ENCODE measurements around the gene VPS13C. TPM values are rescaled to one million over a fixed set of nuclear protein-coding genes. Genes with fewer than 3 reads are reported as not detected.

VPS13C gene
- total RNA-seq, 1 experiment from 2014 or later: 6.5 TPM

DNA sequence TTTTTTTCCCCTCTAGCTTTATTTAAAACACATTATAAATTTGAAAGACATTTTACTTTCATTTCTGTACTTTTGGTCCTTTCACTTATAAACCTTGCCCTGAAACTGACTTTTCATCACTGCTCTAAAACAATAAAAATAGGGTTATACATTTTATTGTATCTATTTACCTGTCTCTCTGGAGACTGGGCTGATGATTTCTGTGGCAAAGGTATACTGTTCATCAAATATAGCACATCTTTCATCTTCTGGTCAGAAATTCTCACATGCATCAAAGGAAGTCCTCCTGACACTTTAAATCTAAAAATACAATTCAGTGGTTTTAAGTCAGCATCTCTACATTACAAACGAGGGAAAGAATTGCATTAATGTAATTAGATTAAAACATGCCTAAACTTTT, 86.1 kb downstream of the VPS13C start:
- no peaks in the 10 kb centered on the region for H3K27me3 ChIP-seq (ENCODE audit: control insufficient read depth, insufficient read depth, low read length)
- H3K4me3 ChIP-seq (ENCODE audit: insufficient read depth, low read depth, low read length): no peak overlapping the region
- no peak for DNase-seq
- H3K36me3 ChIP-seq (replicated peaks; ENCODE audit: control insufficient read depth, insufficient read depth, low read length): no peaks in the 10 kb centered on the region; the same call in 1 of the 2 replicates

- DNase-seq: no peak
- no peaks in the 10 kb centered on the region for H3K27me3 ChIP-seq (ENCODE audit: control insufficient read depth, insufficient read depth, low read length)
Measured at GRCh38 chr15:61951949-61952348, 108.3 kb downstream of the VPS13C start.

GRCh38 chr15:61946778-61947177, 113.5 kb downstream of the VPS13C start:
- Histone ChIP-seq H3K4me3 (ENCODE audit: insufficient read depth, low read depth, low read length) (no peak overlapping the region), H3K36me3 (replicated peaks; ENCODE audit: control insufficient read depth, insufficient read depth, low read length) (no peaks in the 10 kb centered on the region; the same call in 1 of the 2 replicates), H3K27me3 (ENCODE audit: control insufficient read depth, insufficient read depth, low read length) (no peaks in the 10 kb centered on the region)
- DNase-seq: no peak

More at GRCh38 chr15:61951949-61952348, 108.3 kb downstream of the VPS13C start:
- H3K36me3 ChIP-seq (replicated peaks; ENCODE audit: control insufficient read depth, insufficient read depth, low read length): no peaks in the 10 kb centered on the region
- no peak overlapping the region for H3K4me3 ChIP-seq (ENCODE audit: insufficient read depth, low read depth, low read length)

DNA sequence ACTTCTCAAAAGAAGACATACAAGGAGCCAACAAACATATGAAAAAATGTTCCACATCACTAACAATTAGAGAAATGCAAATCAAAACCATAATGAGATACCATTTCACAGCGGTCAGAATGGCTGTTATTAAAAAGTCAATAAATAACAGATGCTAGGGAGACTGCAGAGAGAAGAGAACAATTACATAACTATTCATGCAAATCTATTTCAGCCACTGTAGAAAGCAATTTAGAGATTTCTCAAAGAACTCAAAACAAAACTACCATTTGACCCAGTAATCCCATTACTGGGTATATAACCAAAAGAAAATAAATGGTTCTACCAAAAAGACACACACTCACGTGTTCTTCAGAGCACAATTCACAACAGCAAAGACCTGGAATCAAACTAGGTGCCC, 116.3 kb downstream of the VPS13C start:
- no peaks in the 10 kb centered on the region for H3K27me3 ChIP-seq (ENCODE audit: control insufficient read depth, insufficient read depth, low read length)
- H3K4me3 ChIP-seq (ENCODE audit: insufficient read depth, low read depth, low read length): no peak overlapping the region
- H3K36me3 ChIP-seq (replicated peaks; ENCODE audit: control insufficient read depth, insufficient read depth, low read length): no peaks in the 10 kb centered on the region; the same call in 1 of the 2 replicates
- no peak for DNase-seq

GRCh38 chr15:61938249-61938648, 122.0 kb downstream of the VPS13C start:
- Histone ChIP-seq H3K36me3 (replicated peaks; ENCODE audit: control insufficient read depth, insufficient read depth, low read length) (no peaks in the 10 kb centered on the region), H3K27me3 (ENCODE audit: control insufficient read depth, insufficient read depth, low read length) (no peaks in the 10 kb centered on the region), H3K4me3 (ENCODE audit: insufficient read depth, low read depth, low read length) (no peak overlapping the region)
- DNase-seq: no peak

DNA sequence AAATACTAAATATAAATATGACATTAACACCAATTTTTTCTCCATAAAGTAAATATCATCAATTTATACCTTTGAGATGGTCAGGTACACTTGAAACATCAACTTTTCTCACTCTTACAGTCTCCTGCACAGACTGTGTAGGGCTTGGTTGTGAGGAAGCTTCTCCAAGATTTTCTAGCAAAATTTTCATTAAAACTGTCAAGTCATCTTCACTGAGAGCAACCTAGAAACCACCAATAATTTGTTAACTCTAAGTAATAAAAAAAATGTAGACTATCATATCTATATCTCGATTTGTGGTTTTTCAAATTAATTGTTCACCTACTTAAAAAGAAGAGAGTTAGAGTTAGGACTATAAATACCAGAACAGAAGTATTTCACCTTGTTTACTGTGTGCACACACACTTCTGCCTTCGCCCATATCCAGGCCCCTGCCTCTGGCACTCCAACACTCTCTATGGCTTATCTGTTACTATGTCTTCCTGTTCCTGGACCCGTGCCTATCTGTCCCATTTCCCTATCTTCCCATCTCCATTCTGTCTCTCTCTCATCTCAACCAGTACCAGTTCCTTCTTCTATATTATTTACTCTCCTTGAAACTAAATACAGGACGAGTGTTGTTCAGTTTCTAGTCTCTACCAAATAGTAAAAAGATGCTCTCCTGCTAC, 123.6 kb downstream of the VPS13C start:
- Histone ChIP-seq H3K4me3 (ENCODE audit: insufficient read depth, low read depth, low read length) (no peak overlapping the region), H3K27me3 (ENCODE audit: control insufficient read depth, insufficient read depth, low read length) (no peaks in the 10 kb centered on the region)
- no peak for DNase-seq

DNA sequence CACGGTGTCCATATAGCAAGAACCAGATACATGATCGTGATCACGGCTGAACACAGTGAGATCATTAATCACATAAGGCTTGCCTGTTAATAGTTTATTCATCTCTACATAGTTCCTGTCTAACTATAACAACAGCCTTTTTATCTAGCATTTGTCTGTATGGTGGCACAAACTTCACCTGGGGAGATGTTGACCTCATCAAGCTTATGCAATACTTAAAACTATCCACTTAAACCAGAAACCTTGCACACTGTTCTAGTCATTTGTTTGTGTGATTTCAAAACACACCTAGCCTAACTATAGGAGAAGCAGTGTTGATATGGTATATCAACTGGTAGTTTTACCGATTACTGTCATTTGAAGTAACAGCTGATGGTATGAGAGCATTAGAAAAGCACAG, 124.8 kb downstream of the VPS13C start:
- Histone ChIP-seq H3K36me3 (replicated peaks; ENCODE audit: control insufficient read depth, insufficient read depth, low read length) (no peaks in the 10 kb centered on the region; the same call in 1 of the 2 replicates), H3K4me3 (ENCODE audit: insufficient read depth, low read depth, low read length) (no peak overlapping the region), H3K27me3 (ENCODE audit: control insufficient read depth, insufficient read depth, low read length) (no peaks in the 10 kb centered on the region)
- DNase-seq: no peak

More for the DNA sequence above, 123.6 kb downstream of the VPS13C start:
- no peaks in the 10 kb centered on the region for H3K36me3 ChIP-seq (replicated peaks; ENCODE audit: control insufficient read depth, insufficient read depth, low read length)

- DNase-seq: no peak
- Histone ChIP-seq H3K27me3 (ENCODE audit: control insufficient read depth, insufficient read depth, low read length) (no peaks in the 10 kb centered on the region), H3K4me3 (ENCODE audit: insufficient read depth, low read depth, low read length) (no peak overlapping the region)
Measured at GRCh38 chr15:61929452-61929851, 130.8 kb downstream of the VPS13C start.

GRCh38 chr15:61923173-61923572, 137.1 kb downstream of the VPS13C start:
- no peak for DNase-seq
- Histone ChIP-seq H3K4me3 (ENCODE audit: insufficient read depth, low read depth, low read length) (no peak overlapping the region), H3K36me3 (replicated peaks; ENCODE audit: control insufficient read depth, insufficient read depth, low read length) (no peaks in the 10 kb centered on the region), H3K27me3 (ENCODE audit: control insufficient read depth, insufficient read depth, low read length) (no peaks in the 10 kb centered on the region)

More at GRCh38 chr15:61929452-61929851, 130.8 kb downstream of the VPS13C start:
- no peaks in the 10 kb centered on the region; the same call in 1 of the 2 replicates for H3K36me3 ChIP-seq (replicated peaks; ENCODE audit: control insufficient read depth, insufficient read depth, low read length)

GRCh38 chr15:61921093-61921492, 139.2 kb downstream of the VPS13C start:
- DNase-seq: no peak
- Histone ChIP-seq H3K27me3 (ENCODE audit: control insufficient read depth, insufficient read depth, low read length) (no peaks in the 10 kb centered on the region), H3K4me3 (ENCODE audit: insufficient read depth, low read depth, low read length) (no peak overlapping the region), H3K36me3 (replicated peaks; ENCODE audit: control insufficient read depth, insufficient read depth, low read length) (no peaks in the 10 kb centered on the region; the same call in 1 of the 2 replicates)

DNA sequence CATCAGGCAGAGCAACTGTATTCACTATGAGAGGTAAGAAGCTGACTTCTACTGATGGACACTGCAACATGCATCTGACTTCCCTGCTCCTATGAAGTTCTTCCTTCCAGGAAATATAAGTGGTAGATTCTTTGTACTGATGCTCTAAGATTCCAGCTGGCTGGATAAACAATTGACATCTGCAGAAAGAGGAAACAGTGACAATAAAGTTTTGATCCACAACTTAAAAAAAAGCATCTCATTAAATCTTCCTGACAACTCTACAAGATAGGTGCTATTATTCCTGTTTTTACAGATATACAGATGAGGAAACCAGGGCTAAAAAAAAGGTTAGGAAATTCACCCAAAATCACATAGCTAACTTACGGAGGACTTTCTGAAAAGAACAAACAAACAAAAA, 142.8 kb downstream of the VPS13C start:
- DNase-seq: no peak
- Histone ChIP-seq H3K36me3 (replicated peaks; ENCODE audit: control insufficient read depth, insufficient read depth, low read length) (no peaks in the 10 kb centered on the region; the same call in none of the 2 replicates), H3K4me3 (ENCODE audit: insufficient read depth, low read depth, low read length) (no peak overlapping the region), H3K27me3 (ENCODE audit: control insufficient read depth, insufficient read depth, low read length) (no peaks in the 10 kb centered on the region)

DNA sequence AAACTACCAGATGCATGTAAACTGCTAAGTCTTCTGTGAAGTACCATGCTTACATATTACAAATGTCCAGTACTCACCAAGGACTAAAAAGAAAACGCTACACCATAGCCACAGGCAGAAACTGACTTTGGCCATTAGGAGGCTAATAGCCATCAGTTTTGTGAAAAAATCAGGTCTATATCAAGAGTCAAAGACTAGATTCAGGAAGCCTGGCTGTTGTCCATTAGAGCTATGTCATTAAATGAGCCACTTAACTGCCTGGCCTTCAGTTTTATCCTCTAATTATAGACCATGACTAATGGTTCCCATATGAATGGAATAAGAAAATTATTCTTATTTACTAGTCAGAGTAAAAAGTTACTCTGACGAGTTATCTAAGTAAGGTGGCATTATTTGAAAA, 144.1 kb downstream of the VPS13C start:
- no peaks in the 10 kb centered on the region for H3K27me3 ChIP-seq (ENCODE audit: control insufficient read depth, insufficient read depth, low read length)
- DNase-seq: no peak
- H3K4me3 ChIP-seq (ENCODE audit: insufficient read depth, low read depth, low read length): no peak overlapping the region
- no peaks in the 10 kb centered on the region; the same call in none of the 2 replicates for H3K36me3 ChIP-seq (replicated peaks; ENCODE audit: control insufficient read depth, insufficient read depth, low read length)

GRCh38 chr15:61915640-61916039, 144.6 kb downstream of the VPS13C start:
- Histone ChIP-seq H3K36me3 (replicated peaks; ENCODE audit: control insufficient read depth, insufficient read depth, low read length) (no peaks in the 10 kb centered on the region; the same call in none of the 2 replicates), H3K27me3 (ENCODE audit: control insufficient read depth, insufficient read depth, low read length) (no peaks in the 10 kb centered on the region), H3K4me3 (ENCODE audit: insufficient read depth, low read depth, low read length) (no peak overlapping the region)
- no peak for DNase-seq

DNA sequence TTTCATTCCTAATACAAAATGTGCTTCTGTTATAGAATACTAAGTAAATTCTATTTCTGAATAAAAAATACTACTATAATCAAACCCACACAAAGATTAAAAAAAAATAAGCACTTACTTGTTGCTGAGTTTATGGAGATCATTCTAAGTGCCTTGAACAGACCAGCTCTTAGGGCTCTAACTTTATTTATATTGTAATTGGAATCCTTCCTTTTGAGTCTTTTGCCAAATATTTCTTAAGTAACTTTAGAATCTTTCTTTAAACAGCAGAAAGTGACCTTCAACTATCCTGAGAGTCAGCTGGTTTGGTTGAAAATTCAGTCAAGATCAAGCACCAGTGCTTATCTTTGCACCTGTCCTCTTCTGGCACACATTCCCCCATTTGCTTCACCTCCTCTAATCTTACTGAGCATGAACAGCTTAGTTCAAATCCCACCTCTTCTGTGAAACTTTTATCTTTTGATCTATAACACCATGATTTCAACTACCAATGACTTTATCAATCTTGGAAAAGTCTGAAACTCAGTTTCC, 149.3 kb downstream of the VPS13C start:
- DNase-seq: no peak
- Histone ChIP-seq H3K4me3 (ENCODE audit: insufficient read depth, low read depth, low read length) (no peak overlapping the region), H3K27me3 (ENCODE audit: control insufficient read depth, insufficient read depth, low read length) (no peaks in the 10 kb centered on the region), H3K36me3 (replicated peaks; ENCODE audit: control insufficient read depth, insufficient read depth, low read length) (no peaks in the 10 kb centered on the region; the same call in 1 of the 2 replicates)

- Histone ChIP-seq H3K4me3 (ENCODE audit: insufficient read depth, low read depth, low read length) (no peak overlapping the region), H3K36me3 (replicated peaks; ENCODE audit: control insufficient read depth, insufficient read depth, low read length) (no peaks in the 10 kb centered on the region), H3K27me3 (ENCODE audit: control insufficient read depth, insufficient read depth, low read length) (no peaks in the 10 kb centered on the region)
- DNase-seq: no peak
Measured at GRCh38 chr15:61908241-61908640, 152.0 kb downstream of the VPS13C start.
